PFSK-1 (cell line): ENCODE data around the gene CDHR2.

Source experiments
- FOXP2 ChIP-seq: optimal IDR thresholded peaks from 2 replicates; pipeline ENCODE3; 2011; ENCODE audit warnings: borderline replicate concordance, control low read depth, inconsistent platforms; ENCODE audit not compliant: insufficient read depth; ENCODE audit errors: extremely low read length, extremely low read depth
- POLR2AphosphoS5 ChIP-seq: IDR thresholded peaks from 2 replicates; pipeline ENCODE4 v1.6.1; 2012; ENCODE audit warnings: low read depth, mild to moderate bottlenecking, control low read depth, low read length, moderate library complexity
- SIN3A ChIP-seq: IDR thresholded peaks from 2 replicates; pipeline ENCODE4 v1.6.1; 2012; ENCODE audit warnings: mild to moderate bottlenecking, low read length, moderate library complexity, borderline replicate concordance; ENCODE audit not compliant: insufficient read depth
- TAF1 ChIP-seq: IDR thresholded peaks from 2 replicates; pipeline ENCODE4 v1.6.1; 2012; ENCODE audit warnings: low read length, control low read depth, borderline replicate concordance; ENCODE audit not compliant: insufficient read depth
- TF ChIP-seq, protein P1 (sequence below), 2 experiments: IDR thresholded peaks; 2 replicates each; pipeline versions ENCODE4 v1.6.1 to v1.8.0; 2011 to 2012; ENCODE audit warnings: low read depth in 2 of 2, low read length in 2 of 2, control low read depth in 1 of 2, inconsistent platforms in 1 of 2, mild to moderate bottlenecking in 1 of 2, moderate library complexity in 1 of 2; ENCODE audit not compliant: insufficient read depth in 1 of 2

DNA sequence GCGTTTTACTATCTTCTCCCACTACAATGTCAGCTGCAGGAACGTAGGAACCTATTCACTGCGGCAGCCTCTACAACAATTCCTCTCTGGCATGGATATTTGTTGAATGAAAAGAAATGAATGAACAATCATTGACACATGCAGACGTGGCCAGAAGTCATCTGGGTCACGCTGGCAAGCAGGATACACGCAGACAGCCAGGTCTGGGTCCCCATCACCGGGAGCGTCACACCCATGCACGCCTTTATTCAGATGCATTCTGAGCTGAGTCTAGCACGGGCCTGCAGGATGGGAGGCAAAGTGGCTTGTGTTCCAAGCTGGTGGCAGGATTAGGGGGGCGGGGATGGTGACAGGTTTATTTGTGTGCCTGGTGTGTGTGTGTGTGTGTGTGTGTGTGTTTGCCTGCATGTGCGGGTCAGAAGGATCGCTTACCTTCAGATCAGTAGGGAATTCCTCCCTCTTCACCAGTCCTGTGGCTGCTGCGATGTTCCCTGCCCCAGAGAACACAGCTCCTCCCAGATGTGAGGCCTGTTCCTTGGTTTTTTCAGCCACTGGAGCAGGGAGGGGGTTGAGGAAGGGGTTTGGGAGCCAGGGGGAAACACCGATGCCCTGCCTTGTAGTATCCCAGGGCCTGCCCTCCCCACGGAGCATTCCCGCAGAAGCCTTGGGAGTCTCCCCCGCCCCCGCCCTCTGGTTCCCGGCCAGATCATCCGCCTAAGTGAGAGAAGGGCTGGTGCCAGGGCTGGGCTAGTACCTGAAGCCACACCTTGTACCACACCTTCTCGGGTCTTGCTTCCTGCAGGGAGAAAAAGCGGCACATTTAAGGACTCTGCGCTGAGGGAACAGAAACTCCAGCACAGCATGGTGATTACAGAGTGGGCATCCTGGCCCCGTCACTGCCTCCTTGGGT lies 77.1 kb downstream of the CDHR2 start:
- TF ChIP-seq POLR2AphosphoS5 (no peak), TAF1 (no peak), SIN3A (no peak), FOXP2 (no peak)
- TF ChIP-seq, protein P1, sequence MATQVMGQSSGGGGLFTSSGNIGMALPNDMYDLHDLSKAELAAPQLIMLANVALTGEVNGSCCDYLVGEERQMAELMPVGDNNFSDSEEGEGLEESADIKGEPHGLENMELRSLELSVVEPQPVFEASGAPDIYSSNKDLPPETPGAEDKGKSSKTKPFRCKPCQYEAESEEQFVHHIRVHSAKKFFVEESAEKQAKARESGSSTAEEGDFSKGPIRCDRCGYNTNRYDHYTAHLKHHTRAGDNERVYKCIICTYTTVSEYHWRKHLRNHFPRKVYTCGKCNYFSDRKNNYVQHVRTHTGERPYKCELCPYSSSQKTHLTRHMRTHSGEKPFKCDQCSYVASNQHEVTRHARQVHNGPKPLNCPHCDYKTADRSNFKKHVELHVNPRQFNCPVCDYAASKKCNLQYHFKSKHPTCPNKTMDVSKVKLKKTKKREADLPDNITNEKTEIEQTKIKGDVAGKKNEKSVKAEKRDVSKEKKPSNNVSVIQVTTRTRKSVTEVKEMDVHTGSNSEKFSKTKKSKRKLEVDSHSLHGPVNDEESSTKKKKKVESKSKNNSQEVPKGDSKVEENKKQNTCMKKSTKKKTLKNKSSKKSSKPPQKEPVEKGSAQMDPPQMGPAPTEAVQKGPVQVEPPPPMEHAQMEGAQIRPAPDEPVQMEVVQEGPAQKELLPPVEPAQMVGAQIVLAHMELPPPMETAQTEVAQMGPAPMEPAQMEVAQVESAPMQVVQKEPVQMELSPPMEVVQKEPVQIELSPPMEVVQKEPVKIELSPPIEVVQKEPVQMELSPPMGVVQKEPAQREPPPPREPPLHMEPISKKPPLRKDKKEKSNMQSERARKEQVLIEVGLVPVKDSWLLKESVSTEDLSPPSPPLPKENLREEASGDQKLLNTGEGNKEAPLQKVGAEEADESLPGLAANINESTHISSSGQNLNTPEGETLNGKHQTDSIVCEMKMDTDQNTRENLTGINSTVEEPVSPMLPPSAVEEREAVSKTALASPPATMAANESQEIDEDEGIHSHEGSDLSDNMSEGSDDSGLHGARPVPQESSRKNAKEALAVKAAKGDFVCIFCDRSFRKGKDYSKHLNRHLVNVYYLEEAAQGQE (IDR thresholded peaks at IDR 0.05; ENCODE audit: insufficient read depth in 1 of 2, low read depth in 2 of 2, low read length in 2 of 2): no peak
